GM12891 (cell line): ENCODE data around the gene ADD1.

Source experiments
- POLR2A ChIP-seq: IDR thresholded peaks from 2 replicates; pipeline ENCODE4 v1.6.1; 2011; ENCODE audit warnings: low read depth, low read length, control low read depth
- POLR2AphosphoS5 ChIP-seq: IDR thresholded peaks from 2 replicates; pipeline ENCODE4 v1.6.1; 2011; ENCODE audit warnings: low read depth, low read length, control low read depth

GRCh38 chr4:2927696-2928075 lies 84.0 kb downstream of the ADD1 start:
- TF ChIP-seq POLR2AphosphoS5, result no peak
- TF ChIP-seq POLR2A, result no peak
